CD8-positive, alpha-beta memory T cell (primary cell): Measurements from ENCODE around the gene KCTD1. TPM values are rescaled to one million over a fixed set of nuclear protein-coding genes. Genes with fewer than 3 reads are reported as not detected.

Experiments used
- CTCF ChIA-PET: fragments of 350-600 bp; sonication (Branson Sonifier 250); formaldehyde crosslinking; loops from one replicate; lab custom pipeline; 2021; ENCODE audit warnings: antibody characterized with exemption; lab: Charles Lee
- POLR2A ChIA-PET: fragments of 350-600 bp; sonication (Branson Sonifier 250); formaldehyde crosslinking; loops from one replicate; lab custom pipeline; 2021; ENCODE audit warnings: antibody characterized with exemption; lab: Charles Lee
- DNase-seq, 5 donors: peaks; one replicate each; pipeline versions ENCODE4 v3.0.0 to v3.0.0-alpha.2; 2020 to 2022; ENCODE audit warnings: mixed read lengths in 1 of 5
- H3K27ac ChIP-seq: one replicate; pipeline ENCODE4 v1.7.0; 2013; ENCODE audit warnings: low read depth, mild to moderate bottlenecking, low read length, moderate library complexity
- H3K27me3 ChIP-seq: 2 replicates; pipeline ENCODE4 v1.7.0; 2013; ENCODE audit warnings: low read length, mild to moderate bottlenecking; ENCODE audit not compliant: insufficient read depth, poor library complexity, severe bottlenecking
- H3K36me3 ChIP-seq: 2 replicates; pipeline ENCODE4 v1.7.0; 2013; ENCODE audit warnings: mild to moderate bottlenecking, low read length, moderate library complexity; ENCODE audit not compliant: insufficient read depth
- H3K4me1 ChIP-seq: 2 replicates; pipeline ENCODE4 v1.7.0; 2013; ENCODE audit warnings: mild to moderate bottlenecking, low read length, moderate library complexity; ENCODE audit not compliant: insufficient read depth
- H3K4me3 ChIP-seq: 2 replicates; pipeline ENCODE4 v1.7.0; 2013; ENCODE audit warnings: mild to moderate bottlenecking, low read length
- H3K9me3 ChIP-seq: 2 replicates; pipeline ENCODE4 v1.7.0; 2013; ENCODE audit warnings: mild to moderate bottlenecking, low read length
- H3K27ac Mint-ChIP-seq, 8 donors: one replicate each; pipeline ENCODE4 v1.8.0; 2020 to 2021; ENCODE audit warnings: mixed read lengths in 8 of 8, mild to moderate bottlenecking in 6 of 8, inconsistent platforms in 3 of 8, moderate library complexity in 3 of 8
- H3K27me3 Mint-ChIP-seq, 2 donors: one replicate each; pipeline ENCODE4 v1.8.0; 2020 to 2021; ENCODE audit warnings: mixed read lengths in 2 of 2, mild to moderate bottlenecking in 1 of 2, moderate library complexity in 1 of 2
- H3K36me3 Mint-ChIP-seq, 3 donors: one replicate each; pipeline ENCODE4 v1.8.0; 2020 to 2021; ENCODE audit warnings: mixed read lengths in 3 of 3, inconsistent platforms in 1 of 3, mild to moderate bottlenecking in 1 of 3
- H3K4me1 Mint-ChIP-seq, 3 donors: one replicate each; pipeline ENCODE4 v1.8.0; 2020 to 2021; ENCODE audit warnings: mixed read lengths in 3 of 3, inconsistent platforms in 1 of 3, mild to moderate bottlenecking in 1 of 3
- H3K4me3 Mint-ChIP-seq, 7 donors: one replicate each; pipeline ENCODE4 v1.8.0; 2020 to 2021; ENCODE audit warnings: mixed read lengths in 7 of 7, mild to moderate bottlenecking in 6 of 7, moderate library complexity in 4 of 7, inconsistent platforms in 2 of 7
- H3K9me3 Mint-ChIP-seq, 5 donors: one replicate each; pipeline ENCODE4 v1.8.0; 2020 to 2022; ENCODE audit warnings: mixed read lengths in 5 of 5, mild to moderate bottlenecking in 3 of 5, moderate library complexity in 2 of 5, inconsistent platforms in 1 of 5
- polyA plus RNA-seq: library from polyadenylated mRNA; unstranded; fragments of 300-500 nt; fragmentation: Illumina TruSeq; gene quantifications from one replicate; pipeline ENCODE4 v1.2.3, GENCODE V29; 2021
- total RNA-seq, 2 experiments: library from RNA; stranded (reverse); gene quantifications; one replicate each; pipeline ENCODE4 v1.2.3, GENCODE V29; 2021

KCTD1 gene
- total and polyA plus RNA-seq, 3 experiments from 2014 or later, result 0.22 to 4.2 (median 3.5) TPM

DNA sequence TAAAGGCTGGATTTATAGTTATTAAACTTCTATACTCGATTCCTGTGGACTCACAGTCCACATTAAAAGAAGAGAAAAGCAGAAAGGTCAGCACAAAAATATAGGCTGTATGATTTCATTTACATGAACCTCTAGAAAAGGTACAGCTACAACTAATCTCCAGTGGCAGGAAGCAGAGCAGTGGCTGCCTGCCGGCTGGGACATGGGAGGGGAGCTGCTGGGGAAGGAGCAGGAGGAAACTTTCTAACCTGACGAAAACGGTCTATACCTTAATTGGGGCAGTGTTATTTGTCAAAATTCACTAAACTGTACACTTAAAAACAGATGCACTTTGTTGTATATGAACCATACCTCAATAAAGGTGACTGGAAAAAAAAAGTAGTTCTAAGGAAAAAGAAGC, 26.7 kb downstream of the KCTD1 start:
- Mint-ChIP-seq H3K4me1 (no peaks in the 10 kb centered on the region), H3K9me3 (no peaks in the 10 kb centered on the region), H3K27me3 (no peaks in the 10 kb centered on the region), H3K4me3 (no peak overlapping the region), H3K36me3 (no peaks in the 10 kb centered on the region), H3K27ac (no peak overlapping the region)
- Histone ChIP-seq H3K4me3 (no peak overlapping the region), H3K27me3 (no peaks in the 10 kb centered on the region), H3K4me1 (no peaks in the 10 kb centered on the region), H3K9me3 (no peaks in the 10 kb centered on the region), H3K27ac (no peak overlapping the region), H3K36me3 (no peaks in the 10 kb centered on the region)
- POLR2A ChIA-PET, result no interaction called here
- DNase-seq, result no peak
- CTCF ChIA-PET, result no interaction called here

DNA sequence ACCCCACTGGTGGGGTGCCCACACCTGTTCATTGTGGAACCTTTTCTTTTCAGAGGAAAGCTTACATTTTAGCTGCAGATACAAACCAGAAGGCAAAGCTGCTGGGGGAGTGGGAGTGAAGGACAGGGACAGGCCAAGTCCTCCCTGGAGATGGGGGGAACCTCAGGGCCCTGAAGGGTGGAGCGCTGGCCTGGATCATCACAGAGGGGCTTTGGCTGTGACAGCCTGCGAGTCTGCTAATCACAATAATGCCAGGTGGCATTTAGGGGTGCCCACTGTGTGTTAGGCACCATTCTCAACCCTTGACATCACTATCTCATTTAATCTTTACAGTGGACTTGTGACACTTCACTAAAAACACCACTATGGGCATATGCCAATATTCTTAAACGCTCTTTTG, 27.4 kb downstream of the KCTD1 start:
- Histone ChIP-seq H3K36me3 (no peaks in the 10 kb centered on the region), H3K27me3 (no peaks in the 10 kb centered on the region), H3K27ac (no peak overlapping the region), H3K4me1 (no peaks in the 10 kb centered on the region), H3K9me3 (no peaks in the 10 kb centered on the region), H3K4me3 (no peak overlapping the region)
- Mint-ChIP-seq H3K4me3 (no peak overlapping the region), H3K27ac (no peak overlapping the region), H3K4me1 (no peaks in the 10 kb centered on the region), H3K36me3 (no peaks in the 10 kb centered on the region), H3K9me3 (no peaks in the 10 kb centered on the region), H3K27me3 (no peaks in the 10 kb centered on the region)
- CTCF ChIA-PET, result no interaction called here
- POLR2A ChIA-PET, result no interaction called here
- no peak for DNase-seq

DNA sequence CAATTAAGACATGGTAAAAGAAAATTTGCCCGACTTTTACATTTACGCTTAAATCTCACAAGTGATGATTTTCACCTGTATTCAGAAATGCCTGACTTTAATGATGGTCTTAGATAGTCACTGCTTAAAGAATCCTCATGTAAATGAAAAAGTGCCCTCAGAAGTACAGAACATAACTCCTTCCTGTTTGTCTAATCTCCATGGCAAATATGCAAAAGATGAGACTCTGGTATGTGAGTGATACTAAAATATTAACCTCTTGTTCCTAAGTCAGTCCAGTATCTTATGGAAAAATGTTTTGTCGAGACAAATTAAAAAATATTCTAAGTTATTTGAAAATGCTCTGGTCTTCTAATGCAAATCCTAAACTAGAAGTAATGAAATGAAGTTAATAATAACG, 29.2 kb downstream of the KCTD1 start:
- Histone ChIP-seq H3K9me3 (no peaks in the 10 kb centered on the region), H3K4me1 (no peaks in the 10 kb centered on the region), H3K36me3 (no peaks in the 10 kb centered on the region), H3K27ac (no peak overlapping the region), H3K27me3 (no peaks in the 10 kb centered on the region), H3K4me3 (no peak overlapping the region)
- CTCF ChIA-PET, result no interaction called here
- no peak overlapping the region for H3K27ac Mint-ChIP-seq
- POLR2A ChIA-PET, result no interaction called here
- no peaks in the 10 kb centered on the region for H3K9me3 Mint-ChIP-seq
- H3K36me3 Mint-ChIP-seq, result no peaks in the 10 kb centered on the region
- no peaks in the 10 kb centered on the region for H3K4me1 Mint-ChIP-seq
- no peak for DNase-seq
- no peaks in the 10 kb centered on the region for H3K27me3 Mint-ChIP-seq
- H3K4me3 Mint-ChIP-seq, result no peak overlapping the region

DNA sequence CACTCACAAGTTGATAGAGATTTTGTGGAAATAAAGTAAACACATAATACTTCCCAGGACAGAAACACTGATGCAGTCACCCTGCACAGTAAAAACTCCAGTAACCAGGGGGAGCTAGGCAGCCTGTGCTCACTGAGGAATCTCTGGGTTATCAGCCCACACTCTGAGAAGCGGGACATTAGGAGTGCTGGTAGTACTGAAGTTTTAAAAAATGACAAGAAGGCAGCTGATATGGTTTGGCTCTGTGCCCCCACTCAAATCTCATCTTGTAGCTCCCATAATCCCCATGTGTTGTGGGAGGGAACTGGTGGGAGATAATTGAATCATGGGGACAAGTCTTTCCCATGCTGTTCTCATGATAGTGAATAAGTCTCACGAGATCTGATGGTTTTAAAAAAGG, 31.4 kb downstream of the KCTD1 start:
- Histone ChIP-seq H3K36me3 (no peaks in the 10 kb centered on the region), H3K4me3 (no peak overlapping the region), H3K9me3 (no peaks in the 10 kb centered on the region), H3K27me3 (no peaks in the 10 kb centered on the region), H3K27ac (no peak overlapping the region), H3K4me1 (no peaks in the 10 kb centered on the region)
- no peaks in the 10 kb centered on the region for H3K36me3 Mint-ChIP-seq
- no peak for DNase-seq
- no peak overlapping the region for H3K27ac Mint-ChIP-seq
- CTCF ChIA-PET, result no interaction called here
- H3K4me3 Mint-ChIP-seq, result no peak overlapping the region
- H3K4me1 Mint-ChIP-seq, result no peaks in the 10 kb centered on the region
- POLR2A ChIA-PET, result no interaction called here
- no peaks in the 10 kb centered on the region for H3K9me3 Mint-ChIP-seq
- peaks cover 0 to 3% of the 10 kb centered on the region in 2 donors for H3K27me3 Mint-ChIP-seq

DNA sequence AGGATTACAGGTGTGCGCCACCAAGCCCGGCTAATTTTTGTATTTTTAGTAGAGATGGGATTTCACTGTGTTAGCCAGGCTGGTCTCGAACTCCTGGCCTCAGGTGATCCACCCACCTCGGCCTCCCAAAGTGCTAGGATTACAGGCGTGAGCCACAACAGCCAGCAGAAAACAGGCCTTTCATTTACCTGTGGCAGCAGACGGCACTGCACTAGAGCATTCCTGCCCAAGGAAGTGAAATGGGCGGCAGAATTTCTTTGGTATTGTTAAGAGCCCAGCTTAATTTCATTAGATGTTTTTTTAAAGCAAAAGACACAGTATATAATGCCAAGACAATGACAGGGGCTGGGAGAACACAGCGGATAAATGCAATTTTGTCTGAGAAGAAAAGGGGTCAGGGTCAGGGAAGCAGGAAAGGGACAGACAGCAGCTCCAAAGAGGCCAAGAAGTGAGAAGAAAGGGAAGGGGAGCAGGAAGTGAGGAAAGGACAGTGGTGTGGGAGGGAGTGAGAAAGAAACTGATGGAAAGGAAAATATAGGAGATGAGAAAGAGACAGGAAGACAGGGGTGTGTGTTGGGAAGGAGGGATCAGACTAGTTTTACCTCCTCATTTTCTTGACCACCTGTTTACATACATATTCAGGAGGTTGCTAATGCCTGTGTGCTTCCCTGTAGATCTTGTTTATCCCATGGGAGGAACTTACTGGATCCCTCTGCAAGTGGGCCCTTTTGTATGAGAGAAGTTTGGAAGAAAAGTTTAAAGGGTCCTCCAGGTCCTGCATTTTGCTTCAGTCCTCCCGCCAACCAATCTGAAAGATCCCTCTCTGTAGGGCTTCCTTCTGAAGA, 32.5 kb downstream of the KCTD1 start:
- H3K27ac ChIP-seq, result no peak overlapping the region
- H3K4me1 ChIP-seq, result no peaks in the 10 kb centered on the region
- ChIA-PET CTCF (no interaction called here), POLR2A (no interaction called here)
- H3K27me3 Mint-ChIP-seq, result peaks cover 0 to 3% of the 10 kb centered on the region in 2 donors
- no peaks in the 10 kb centered on the region for H3K4me1 Mint-ChIP-seq
- H3K4me3 Mint-ChIP-seq, result no peak overlapping the region
- no peaks in the 10 kb centered on the region for H3K9me3 ChIP-seq
- H3K27me3 ChIP-seq, result no peaks in the 10 kb centered on the region
- no peak overlapping the region for H3K4me3 ChIP-seq
- DNase-seq, result no peak
- no peaks in the 10 kb centered on the region for H3K36me3 Mint-ChIP-seq
- H3K36me3 ChIP-seq, result no peaks in the 10 kb centered on the region
- peak overlapping the region in 1 of 8 donors; percentile 55 for H3K27ac Mint-ChIP-seq
- H3K9me3 Mint-ChIP-seq, result no peaks in the 10 kb centered on the region

DNA sequence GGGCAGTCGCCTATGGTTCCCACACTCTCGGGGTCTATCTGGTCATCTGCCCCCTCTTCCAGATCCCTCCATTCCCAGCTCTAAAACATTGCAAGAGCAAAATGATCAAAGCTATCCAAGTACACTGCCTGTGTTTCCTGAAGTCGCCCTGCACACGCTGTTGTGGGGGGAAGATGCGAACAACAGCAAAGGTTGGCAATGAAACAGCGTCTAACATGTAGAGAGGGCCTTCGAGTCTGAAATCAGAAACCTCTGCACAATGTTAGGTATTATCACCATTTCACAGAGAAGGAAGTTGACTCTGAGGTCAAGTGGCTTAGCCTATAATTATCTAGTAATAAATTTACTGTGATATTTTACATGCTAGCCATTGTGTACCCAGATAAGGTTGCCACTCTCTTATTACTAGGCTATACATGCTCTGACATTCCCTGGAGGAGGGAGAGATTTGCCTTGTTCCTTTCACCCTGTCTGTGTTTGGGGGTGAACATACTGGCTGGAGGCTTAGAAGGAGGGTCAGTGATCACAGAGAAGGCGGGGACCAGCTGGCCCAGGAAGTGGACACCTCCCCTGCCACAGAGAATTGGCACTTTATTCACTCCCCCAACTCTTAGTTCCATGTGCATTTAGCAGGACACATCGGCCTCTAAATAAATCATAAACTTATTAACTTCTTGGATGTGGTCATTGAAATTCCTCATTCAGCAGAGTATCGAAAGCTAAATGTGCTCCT, 36.8 kb downstream of the KCTD1 start:
- H3K4me3 ChIP-seq, result no peak overlapping the region
- ChIA-PET CTCF (no interaction called here), POLR2A (no interaction called here)
- no peak for DNase-seq
- H3K36me3 ChIP-seq, result no peaks in the 10 kb centered on the region
- Mint-ChIP-seq H3K27me3 (peaks cover 0 to 3% of the 10 kb centered on the region in 2 donors), H3K4me3 (no peak overlapping the region), H3K9me3 (no peaks in the 10 kb centered on the region), H3K27ac (no peak overlapping the region), H3K36me3 (no peaks in the 10 kb centered on the region), H3K4me1 (no peaks in the 10 kb centered on the region)
- H3K4me1 ChIP-seq, result no peaks in the 10 kb centered on the region
- no peaks in the 10 kb centered on the region for H3K9me3 ChIP-seq
- H3K27ac ChIP-seq, result no peak overlapping the region
- H3K27me3 ChIP-seq, result no peaks in the 10 kb centered on the region

DNA sequence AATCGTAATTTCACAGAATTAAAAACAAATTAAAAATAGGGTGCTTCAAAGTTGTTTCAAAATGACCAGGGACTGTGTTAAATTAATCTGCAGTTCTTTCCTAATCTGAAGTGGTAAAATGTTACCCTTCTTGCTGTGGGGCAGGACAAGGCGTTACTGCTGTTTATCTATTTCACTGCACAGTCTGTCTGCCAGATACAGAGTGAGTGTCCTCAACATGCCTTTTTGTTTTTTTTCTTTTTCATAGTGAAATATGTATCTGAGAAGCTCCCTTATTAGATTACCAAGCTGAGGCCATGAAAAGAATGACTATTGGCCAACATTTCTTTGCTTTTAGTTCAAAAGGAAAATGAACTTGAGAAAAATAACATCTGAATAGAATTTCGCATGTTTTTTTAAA, 38.0 kb downstream of the KCTD1 start:
- Histone ChIP-seq H3K36me3 (no peaks in the 10 kb centered on the region), H3K9me3 (no peaks in the 10 kb centered on the region), H3K4me3 (no peak overlapping the region), H3K4me1 (no peaks in the 10 kb centered on the region), H3K27me3 (no peaks in the 10 kb centered on the region), H3K27ac (no peak overlapping the region)
- Mint-ChIP-seq H3K9me3 (no peaks in the 10 kb centered on the region), H3K4me1 (no peaks in the 10 kb centered on the region), H3K36me3 (no peaks in the 10 kb centered on the region), H3K4me3 (no peak overlapping the region), H3K27ac (no peak overlapping the region), H3K27me3 (peaks cover 0 to 3% of the 10 kb centered on the region in 2 donors)
- ChIA-PET POLR2A (no interaction called here), CTCF (no interaction called here)
- no peak for DNase-seq

DNA sequence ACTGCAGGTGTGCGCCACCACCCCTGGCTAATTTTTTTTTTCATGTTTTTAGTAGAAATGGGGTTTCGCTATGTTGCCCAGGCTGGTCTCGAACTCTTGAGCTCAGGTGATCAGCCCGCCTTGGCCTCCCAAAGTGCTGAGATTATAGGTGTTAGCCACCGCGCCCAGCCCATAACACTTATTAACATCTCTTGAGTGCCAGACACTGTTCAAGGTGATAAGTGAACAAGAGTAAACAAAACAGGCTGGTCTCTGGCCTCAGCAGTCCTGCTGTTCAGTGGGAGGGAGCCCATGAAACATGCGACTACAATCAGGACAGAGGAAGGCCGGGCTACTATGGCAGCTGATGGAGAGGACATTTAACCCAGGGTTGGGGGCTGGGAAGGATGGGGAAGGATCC, 42.3 kb downstream of the KCTD1 start:
- H3K4me3 ChIP-seq, result no peak overlapping the region
- H3K27ac ChIP-seq, result no peak overlapping the region
- Mint-ChIP-seq H3K36me3 (peaks cover 0 to 2% (median 0%) of the 10 kb centered on the region in 3 donors), H3K4me1 (no peaks in the 10 kb centered on the region), H3K4me3 (no peak overlapping the region), H3K27ac (no peak overlapping the region), H3K27me3 (no peaks in the 10 kb centered on the region), H3K9me3 (no peaks in the 10 kb centered on the region)
- H3K4me1 ChIP-seq, result no peaks in the 10 kb centered on the region
- DNase-seq, result no peak
- H3K36me3 ChIP-seq, result no peaks in the 10 kb centered on the region
- no peaks in the 10 kb centered on the region for H3K27me3 ChIP-seq
- POLR2A ChIA-PET, result no interaction called here
- CTCF ChIA-PET, result no interaction called here
- no peaks in the 10 kb centered on the region for H3K9me3 ChIP-seq
